IPS-20b (cell line): ENCODE results near the gene RNF166.

Source experiments
- H3K27ac ChIP-seq: one replicate; pipeline ENCODE4 v1.5.1; 2013; ENCODE audit warnings: low read length
- H3K27me3 ChIP-seq: 2 replicates; pipeline ENCODE4 v1.6.1; 2013; ENCODE audit warnings: mild to moderate bottlenecking, low read length, inconsistent platforms; ENCODE audit not compliant: insufficient read depth
- H3K36me3 ChIP-seq: 2 replicates; pipeline ENCODE4 v1.6.1; 2013; ENCODE audit warnings: low read depth, mild to moderate bottlenecking, inconsistent platforms, low read length, moderate library complexity; ENCODE audit not compliant: insufficient read depth
- H3K4me1 ChIP-seq: 2 replicates; pipeline ENCODE4 v1.6.1; 2013; ENCODE audit warnings: mild to moderate bottlenecking, control low read depth, inconsistent platforms, low read length, moderate library complexity; ENCODE audit not compliant: insufficient read depth
- H3K4me3 ChIP-seq: 2 replicates; pipeline ENCODE4 v1.5.1; 2013; ENCODE audit warnings: mild to moderate bottlenecking, low read length, inconsistent platforms
- H3K9ac ChIP-seq: 2 replicates; pipeline ENCODE4 v1.6.1; 2013; ENCODE audit warnings: low read depth, mild to moderate bottlenecking, inconsistent platforms, low read length, moderate library complexity
- H3K9me3 ChIP-seq: 2 replicates; pipeline ENCODE4 v1.6.1; 2013; ENCODE audit warnings: mild to moderate bottlenecking, low read depth, low read length, inconsistent platforms; ENCODE audit not compliant: insufficient read depth

The RNF166 gene

GRCh38 chr16:88693420-88694177 lies 12.6 kb downstream of the RNF166 start:
- peaks cover 8% of the 10 kb centered on the region for H3K27me3 ChIP-seq
- no peaks in the 10 kb centered on the region for H3K9me3 ChIP-seq
- no peak overlapping the region for H3K27ac ChIP-seq
- H3K36me3 ChIP-seq: no peaks in the 10 kb centered on the region
- H3K4me1 ChIP-seq: no peaks in the 10 kb centered on the region
- H3K9ac ChIP-seq: no peak overlapping the region
- no peak overlapping the region for H3K4me3 ChIP-seq

- Histone ChIP-seq H3K4me3 (no peak overlapping the region), H3K27me3 (peaks cover 15% of the 10 kb centered on the region), H3K36me3 (no peaks in the 10 kb centered on the region), H3K4me1 (no peaks in the 10 kb centered on the region), H3K27ac (no peak overlapping the region), H3K9me3 (no peaks in the 10 kb centered on the region), H3K9ac (no peak overlapping the region)
These were observed 13.3 kb downstream of the RNF166 start for GRCh38 chr16:88692861-88693260.

GRCh38 chr16:88691924-88692560 lies 14.2 kb downstream of the RNF166 start:
- H3K9me3 ChIP-seq: no peaks in the 10 kb centered on the region
- H3K4me1 ChIP-seq: no peaks in the 10 kb centered on the region
- H3K9ac ChIP-seq: no peak overlapping the region
- no peak overlapping the region for H3K27ac ChIP-seq
- H3K36me3 ChIP-seq: no peaks in the 10 kb centered on the region
- H3K27me3 ChIP-seq: peaks cover 23% of the 10 kb centered on the region
- no peak overlapping the region for H3K4me3 ChIP-seq

GRCh38 chr16:88691129-88691813 lies 14.9 kb downstream of the RNF166 start:
- Histone ChIP-seq H3K27me3 (peaks cover 30% of the 10 kb centered on the region), H3K9ac (no peak overlapping the region), H3K4me1 (no peaks in the 10 kb centered on the region), H3K36me3 (no peaks in the 10 kb centered on the region), H3K9me3 (no peaks in the 10 kb centered on the region), H3K27ac (no peak overlapping the region), H3K4me3 (no peak overlapping the region)

- Histone ChIP-seq H3K9me3 (no peaks in the 10 kb centered on the region), H3K36me3 (no peaks in the 10 kb centered on the region), H3K4me1 (peaks cover 1% of the 10 kb centered on the region; the same call in 1 of the 2 replicates), H3K9ac (no peak overlapping the region), H3K27me3 (peaks cover 36% of the 10 kb centered on the region), H3K27ac (no peak overlapping the region), H3K4me3 (no peak overlapping the region)
These were observed 15.7 kb downstream of the RNF166 start for GRCh38 chr16:88690341-88691128.

- Histone ChIP-seq H3K4me3 (no peak overlapping the region), H3K27me3 (peaks cover 54% of the 10 kb centered on the region), H3K4me1 (peaks cover 5% of the 10 kb centered on the region; the same call in 1 of the 2 replicates), H3K9me3 (no peaks in the 10 kb centered on the region), H3K27ac (no peak overlapping the region), H3K36me3 (no peaks in the 10 kb centered on the region), H3K9ac (no peak overlapping the region)
These were observed 18.0 kb downstream of the RNF166 start for GRCh38 chr16:88688013-88688778.

GRCh38 chr16:88687676-88688012 lies 18.6 kb downstream of the RNF166 start:
- no peaks in the 10 kb centered on the region for H3K9me3 ChIP-seq
- no peak overlapping the region for H3K27ac ChIP-seq
- H3K4me1 ChIP-seq: peaks cover 5% of the 10 kb centered on the region; the same call in 1 of the 2 replicates
- H3K9ac ChIP-seq: no peak overlapping the region
- H3K36me3 ChIP-seq: no peaks in the 10 kb centered on the region
- H3K27me3 ChIP-seq: peaks cover 54% of the 10 kb centered on the region
- no peak overlapping the region for H3K4me3 ChIP-seq

- Histone ChIP-seq H3K36me3 (no peaks in the 10 kb centered on the region), H3K27me3 (peaks cover 54% of the 10 kb centered on the region), H3K9me3 (no peaks in the 10 kb centered on the region), H3K4me3 (no peak overlapping the region; the same call in 1 of the 2 replicates), H3K9ac (no peak overlapping the region), H3K27ac (no peak overlapping the region), H3K4me1 (peaks cover 5% of the 10 kb centered on the region; the same call in 1 of the 2 replicates)
These were observed 19.0 kb downstream of the RNF166 start for GRCh38 chr16:88687254-88687576.

GRCh38 chr16:88686439-88687253 lies 19.6 kb downstream of the RNF166 start, which contains the start of gene SNAI3:
Gene SNAI3, minus strand, starts transcription at chr16:88686507. Its CDS starts 101 bp downstream, at chr16:88686406.
- Histone ChIP-seq H3K4me1 (peaks cover 5% of the 10 kb centered on the region; the same call in 1 of the 2 replicates), H3K4me3 (peak within 1 kb of the TSS; percentile 80), H3K27me3 (peaks cover 54% of the 10 kb centered on the region), H3K36me3 (no peaks in the 10 kb centered on the region), H3K27ac (no peak within 1 kb of the TSS), H3K9ac (peak within 1 kb of the TSS; percentile 59; the same call in 1 of the 2 replicates), H3K9me3 (no peaks in the 10 kb centered on the region)

GRCh38 chr16:88686062-88686438 lies 20.2 kb downstream of the RNF166 start:
- H3K9ac ChIP-seq: peak overlapping the region; percentile 59; the same call in 1 of the 2 replicates
- peaks cover 5% of the 10 kb centered on the region; the same call in 1 of the 2 replicates for H3K4me1 ChIP-seq
- peak overlapping the region; percentile 80 for H3K4me3 ChIP-seq
- H3K27me3 ChIP-seq: peaks cover 54% of the 10 kb centered on the region
- H3K36me3 ChIP-seq: no peaks in the 10 kb centered on the region
- H3K9me3 ChIP-seq: no peaks in the 10 kb centered on the region
- no peak overlapping the region for H3K27ac ChIP-seq
